SK-N-MC (cell line): ENCODE results near the gene PPP1R17.

Experiments
- EZH2 ChIP-seq: fragments of 200-600 bp; sonication (generic); IDR thresholded peaks from one replicate; pipeline ENCODE4 v1.6.1; 2017; ENCODE audit warnings: antibody characterized with exemption
- FOXP2 ChIP-seq: optimal IDR thresholded peaks from 2 replicates; pipeline ENCODE3; 2011; ENCODE audit warnings: mild to moderate bottlenecking, moderate library complexity; ENCODE audit not compliant: insufficient read depth; ENCODE audit errors: extremely low read length, control extremely low read depth
- POLR2AphosphoS5 ChIP-seq: IDR thresholded peaks from 2 replicates; pipeline ENCODE4 v1.6.1; 2012; ENCODE audit warnings: mild to moderate bottlenecking, low read depth, low read length, borderline replicate concordance

DNA sequence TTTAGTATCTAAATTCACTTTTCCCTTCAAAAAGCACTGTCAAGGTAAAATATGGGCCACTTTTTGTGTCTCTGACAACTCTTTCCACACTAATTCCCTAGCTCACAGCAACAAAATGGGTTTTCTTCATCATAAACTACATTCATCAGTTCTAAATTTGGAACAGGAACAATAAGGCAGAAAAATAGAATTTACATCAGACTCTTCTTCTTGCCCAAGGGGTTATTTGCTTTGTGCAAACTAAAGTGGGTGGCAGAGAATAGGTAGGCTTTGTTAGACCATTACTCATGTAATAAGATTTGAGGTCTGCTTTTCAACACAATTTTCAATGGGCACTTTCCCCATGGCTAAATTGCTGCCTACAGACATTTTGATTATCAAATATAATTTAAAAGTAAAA, 17.6 kb upstream of the PPP1R17 start:
- TF ChIP-seq EZH2, result no peak
- no peak for TF ChIP-seq POLR2AphosphoS5
- TF ChIP-seq FOXP2, result no peak
